Body of pancreas (tissue), 4 donors: ENCODE measurements around the gene HOXB13.

ENCODE experiments used
- CTCF ChIP-seq, 7 experiments: fragments of 450-650 bp in 4 of 7; fragments of 200-600 bp in 3 of 7; sonication (generic) in 3 of 7; IDR thresholded peaks; one replicate each; pipeline ENCODE4 v1.5.1; 2016 to 2019; ENCODE audit warnings: antibody characterized with exemption in 7 of 7
- POLR2A ChIP-seq, 3 donors: fragments of 450-650 bp; IDR thresholded peaks; one replicate each; pipeline ENCODE4 v1.6.1; 2016; ENCODE audit warnings: antibody characterized with exemption in 3 of 3, mild to moderate bottlenecking in 2 of 3

GRCh38 chr17:48732688-48733629 lies 4.4 kb upstream of the HOXB13 start:
- TF ChIP-seq CTCF (IDR thresholded peaks at IDR 0.05), result no peak
- no peak for TF ChIP-seq POLR2A (IDR thresholded peaks at IDR 0.05)
